Endothelial cell of umbilical vein (primary cell): Measurements from ENCODE around the gene CELF3. TPM values are rescaled to one million over a fixed set of nuclear protein-coding genes. Genes with fewer than 3 reads are reported as not detected.
"Not testable (repeated sequence)": the region's sequence is repeated elsewhere in the genome, so short reads cannot be mapped to it uniquely, and the experiment has no call there.

ENCODE experiments used
- BruUV-seq: library from RNA; stranded (reverse); fragments of 400-500 nt; replicated peaks from 2 replicates; lab custom pipeline; 2021; lab: Mats Ljungman, UMichigan
- CTCF ChIA-PET: fragments of 300-600, 350-600 bp; sonication (Branson Sonifier 250); formaldehyde crosslinking; loops from one replicate; lab custom pipeline; 2021; ENCODE audit warnings: antibody characterized with exemption, inconsistent platforms; lab: Charles Lee
- POLR2A ChIA-PET: fragments of 300-600, 350-600 bp; sonication (Branson Sonifier 250); formaldehyde crosslinking; loops from one replicate; lab custom pipeline; 2021; ENCODE audit warnings: antibody characterized with exemption, inconsistent platforms; lab: Charles Lee
- DNase-seq: peaks from one replicate; pipeline ENCODE4 v3.0.0-alpha.2; 2011; ENCODE audit warnings: low read depth, low spot score
- FAIRE-seq: peaks from 2 replicates; lab custom pipeline; 2011; peaks lifted over from hg19 to GRCh38; lab: Jason Lieb, UNC
- H2AFZ ChIP-seq: 2 replicates; pipeline ENCODE4 v1.6.0; 2012; ENCODE audit warnings: low read depth, low read length, control low read depth, inconsistent platforms
- H3K27ac ChIP-seq: 2 replicates; pipeline ENCODE4 v1.5.1; 2011; ENCODE audit warnings: low read depth, mild to moderate bottlenecking, control low read depth, low read length, moderate library complexity; ENCODE audit not compliant: insufficient read depth
- H3K27me3 ChIP-seq, 2 experiments: 2 replicates each; pipeline versions ENCODE4 v1.6.0 to v1.6.1; 2011; ENCODE audit warnings: low read length in 2 of 2, mixed read lengths in 1 of 2; ENCODE audit not compliant: control insufficient read depth in 2 of 2, insufficient read depth in 2 of 2
- H3K36me3 ChIP-seq, 2 experiments: 2 replicates in 1 of 2; 3 replicates in 1 of 2; pipeline ENCODE4 v1.5.1; 2011; ENCODE audit warnings: low read length in 2 of 2, mild to moderate bottlenecking in 1 of 2, moderate library complexity in 1 of 2; ENCODE audit not compliant: control insufficient read depth in 2 of 2, insufficient read depth in 2 of 2; ENCODE audit errors: extremely low read depth in 1 of 2
- H3K4me1 ChIP-seq: 3 replicates; pipeline ENCODE4 v1.5.1; 2011; ENCODE audit warnings: mild to moderate bottlenecking, low read length; ENCODE audit not compliant: control insufficient read depth, insufficient read depth; ENCODE audit errors: extremely low read depth
- H3K4me2 ChIP-seq: 2 replicates; pipeline ENCODE4 v1.6.1; 2011; ENCODE audit warnings: low read length, control low read depth, mixed read lengths; ENCODE audit not compliant: insufficient read depth
- H3K4me3 ChIP-seq, 3 experiments: fragments of 200-600 bp in 1 of 3; sonication (generic), shearing (Covaris generic) in 1 of 3; replicated peaks in 1 of 3; 2 replicates each; pipeline ENCODE4 v1.5.1; 2011 to 2016; ENCODE audit warnings: control low read depth in 3 of 3, low read length in 3 of 3, mild to moderate bottlenecking in 2 of 3, inconsistent platforms in 1 of 3, low read depth in 1 of 3, moderate library complexity in 1 of 3; ENCODE audit not compliant: insufficient read depth in 1 of 3
- H3K79me2 ChIP-seq: 2 replicates; pipeline ENCODE4 v1.6.0; 2012; ENCODE audit warnings: low read length, inconsistent platforms; ENCODE audit not compliant: control insufficient read depth, insufficient read depth
- H3K9ac ChIP-seq: replicated peaks from 2 replicates; pipeline ENCODE3; 2011; ENCODE audit warnings: low read length, control low read depth; ENCODE audit not compliant: insufficient read depth; ENCODE audit errors: extremely low read depth
- H3K9me1 ChIP-seq: replicated peaks from 3 replicates; pipeline ENCODE4 v1.6.0; 2011; ENCODE audit warnings: mild to moderate bottlenecking, low read length; ENCODE audit not compliant: control insufficient read depth, insufficient read depth; ENCODE audit errors: extremely low read depth
- H3K9me3 ChIP-seq: replicated peaks from 2 replicates; pipeline ENCODE4 v1.5.1; 2012; ENCODE audit warnings: low read length, inconsistent platforms; ENCODE audit not compliant: control insufficient read depth, insufficient read depth
- H4K20me1 ChIP-seq: replicated peaks from 2 replicates; pipeline ENCODE3; 2011; ENCODE audit warnings: mild to moderate bottlenecking, low read length; ENCODE audit not compliant: control insufficient read depth, insufficient read depth; ENCODE audit errors: extremely low read depth
- CTCF ChIP-seq, 2 donors: IDR thresholded peaks; 1 replicate in 1 of 2; 2 replicates in 1 of 2; pipeline ENCODE4 v1.5.1; 2011; ENCODE audit warnings: low read length in 2 of 2, mild to moderate bottlenecking in 2 of 2, moderate library complexity in 2 of 2, control low read depth in 1 of 2, inconsistent platforms in 1 of 2, low read depth in 1 of 2; ENCODE audit not compliant: insufficient read depth in 1 of 2; ENCODE audit errors: extremely low read depth in 1 of 2
- FOS ChIP-seq: IDR thresholded peaks from 2 replicates; pipeline ENCODE4 v1.6.1; 2011; ENCODE audit warnings: mild to moderate bottlenecking, low read length, moderate library complexity, borderline replicate concordance; ENCODE audit not compliant: insufficient read depth
- JUN ChIP-seq: IDR thresholded peaks from 2 replicates; pipeline ENCODE4 v1.6.1; 2011; ENCODE audit warnings: borderline replicate concordance, low read depth; ENCODE audit not compliant: insufficient read length, insufficient read depth
- POLR2A ChIP-seq: IDR thresholded peaks from 2 replicates; pipeline ENCODE4 v1.6.1; 2012; ENCODE audit warnings: low read depth, mild to moderate bottlenecking, control low read depth, low read length
- POLR2AphosphoS5 ChIP-seq: IDR thresholded peaks from 2 replicates; pipeline ENCODE4 v1.6.1; 2012; ENCODE audit warnings: low read depth, mild to moderate bottlenecking, control low read depth, low read length, moderate library complexity; ENCODE audit not compliant: insufficient read depth
- dilution Hi-C: fragments of 300-500 bp; cut with MboI; formaldehyde crosslinking; loops from one replicate; pipeline ENCODE4 v1.15.0; 2019; ENCODE audit warnings: low sequenced_read_pairs; ENCODE audit not compliant: extremely low pct_ligation_motif_present
- intact Hi-C: fragments of 100-400 bp; cut with micrococcal nuclease; formaldehyde crosslinking; loops from one replicate; pipeline ENCODE4 v1.10.0; 2022
- polyA plus RNA-seq, 4 experiments: library from polyadenylated mRNA; depleted of rRNA in 3 of 4; stranded (reverse) in 3 of 4; unstranded in 1 of 4; fragments of >200 nt; gene quantifications; 2 replicates each; pipeline versions ENCODE4 v1.2.1 to v1.2.3, GENCODE V29; 2011 to 2012; ENCODE audit warnings: missing spikeins in 1 of 4
- total RNA-seq: library from RNA; stranded (reverse); gene quantifications from 2 replicates; pipeline ENCODE4 v1.2.3, GENCODE V29; 2021
- TF ChIP-seq, protein P1 (sequence below): IDR thresholded peaks from 2 replicates; pipeline ENCODE4 v1.6.1; 2011; ENCODE audit not compliant: insufficient read depth, insufficient read length

Gene CELF3
- total and polyA plus RNA-seq, 2 donors (not counting 3 experiments of a cell fraction or from before 2014, with no cell fraction given), result not detected

- intact Hi-C loops (no loop called here), dilution Hi-C loops (no loop called here)
- Histone ChIP-seq H3K4me1 (no peaks in the 10 kb centered on the region), H3K27me3 (no peaks in the 10 kb centered on the region), H4K20me1 (no peaks in the 10 kb centered on the region), H3K4me2 (no peak overlapping the region), H3K79me2 (no peaks in the 10 kb centered on the region), H3K9me1 (no peaks in the 10 kb centered on the region), H3K9me3 (no peaks in the 10 kb centered on the region), H3K27ac (no peak overlapping the region), H3K9ac (no peak overlapping the region), H3K36me3 (no peaks in the 10 kb centered on the region), H2AFZ (no peak overlapping the region), H3K4me3 (no peak overlapping the region)
- no TSS peak for BruUV-seq
- FAIRE-seq (no peak), DNase-seq (no peak)
- TF ChIP-seq POLR2AphosphoS5 (no peak), FOS (no peak), JUN (no peak), POLR2A (no peak), CTCF (IDR thresholded peaks at IDR 0.05; ENCODE audit: extremely low read depth in 1 of 2, insufficient read depth in 1 of 2, low read depth in 1 of 2, low read length in 2 of 2) (no peak)
- TF ChIP-seq, protein P1, sequence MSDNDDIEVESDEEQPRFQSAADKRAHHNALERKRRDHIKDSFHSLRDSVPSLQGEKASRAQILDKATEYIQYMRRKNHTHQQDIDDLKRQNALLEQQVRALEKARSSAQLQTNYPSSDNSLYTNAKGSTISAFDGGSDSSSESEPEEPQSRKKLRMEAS, result no peak
- POLR2A ChIA-PET, result no interaction called here
- CTCF ChIA-PET, result interaction anchor here (1.3 kb wide), 1 partner anchor 15 kb away, joined by 3 read pairs; no protein-coding TSS in a partner anchor
Observed at GRCh38 chr1:151673407-151673806, 43.2 kb downstream of the CELF3 start.

GRCh38 chr1:151670036-151670675, 46.4 kb downstream of the CELF3 start:
- POLR2A ChIA-PET, intact Hi-C loops, H3K4me1 ChIP-seq, H3K9me3 ChIP-seq, H3K79me2 ChIP-seq, H3K36me3 ChIP-seq, H3K4me3 ChIP-seq, FAIRE-seq, DNase-seq, BruUV-seq, dilution Hi-C loops, H3K9ac ChIP-seq, H4K20me1 ChIP-seq, H3K27ac ChIP-seq, H2AFZ ChIP-seq, H3K4me2 ChIP-seq, H3K9me1 ChIP-seq, H3K27me3 ChIP-seq: not testable (repeated sequence)
- CTCF ChIA-PET, result interaction anchor here (1.3 to 2.2 kb wide), 2 partner anchors 23 to 50 kb away, joined by 3 to 7 read pairs; no protein-coding TSS in a partner anchor
